Measurements from ENCODE around the gene ZNRF3.

Gene ZNRF3

GRCh38 chr22:29098296-29098695 lies 214.9 kb downstream of the ZNRF3 start:
- DNase-seq, result no peak

- DNase-seq, result no peak
These were observed 218.9 kb downstream of the ZNRF3 start for GRCh38 chr22:29102300-29102699.

- no peak for DNase-seq
These were observed 219.7 kb downstream of the ZNRF3 start for GRCh38 chr22:29103121-29103520.

- no peak for DNase-seq
These were observed 222.1 kb downstream of the ZNRF3 start for GRCh38 chr22:29105468-29105867.

GRCh38 chr22:29106839-29107238 lies 223.5 kb downstream of the ZNRF3 start:
- no peak for DNase-seq

Data from CD4-positive, alpha-beta T cell treated with Interferon alpha-2 for 1 hour (primary cell).